NT2/D1 (cell line): ENCODE data around the gene KERA.

ENCODE experiments used
- SUZ12 ChIP-seq: IDR thresholded peaks from 2 replicates; pipeline ENCODE4 v1.6.1; 2011; ENCODE audit not compliant: insufficient read length, insufficient read depth; ENCODE audit errors: extremely low read depth
- YY1 ChIP-seq: IDR thresholded peaks from 2 replicates; pipeline ENCODE4 v1.6.1; 2011; ENCODE audit not compliant: insufficient read length, insufficient read depth
- ZNF274 ChIP-seq: IDR thresholded peaks from 2 replicates; pipeline ENCODE4 v1.6.1; 2011; ENCODE audit warnings: mild to moderate bottlenecking, low read depth, low read length

- no peak for TF ChIP-seq ZNF274
- no peak for TF ChIP-seq YY1
- no peak for TF ChIP-seq SUZ12
These were observed 37.1 kb upstream of the KERA start for GRCh38 chr12:91094957-91095356.
